GM18907 (cell line): Measurements from ENCODE around the gene SHD.
"Not testable (repeated sequence)": the region's sequence is repeated elsewhere in the genome, so short reads cannot be mapped to it uniquely, and the experiment has no call there.

Experiments
- ATAC-seq: cut with Tn5 transposase; IDR thresholded peaks from one replicate; pipeline ENCODE4 v1.9.1; 2021; ENCODE audit warnings: mild to moderate bottlenecking, moderate library complexity; ENCODE audit not compliant: unreplicated experiment

SHD gene

GRCh38 chr19:4267101-4267900 is 11.8 kb upstream of the SHD start:
- ATAC-seq = no peak

- no peak for ATAC-seq
These were observed 10.9 kb upstream of the SHD start for GRCh38 chr19:4267901-4268815.

GRCh38 chr19:4268816-4269430 is 10.1 kb upstream of the SHD start:
- ATAC-seq = no peak

- ATAC-seq = no peak
These were observed 6.2 kb upstream of the SHD start for GRCh38 chr19:4272894-4273293.

GRCh38 chr19:4274321-4274686 is 4.8 kb upstream of the SHD start:
- ATAC-seq = not testable (repeated sequence)

- no peak for ATAC-seq
These were observed 1.8 kb upstream of the SHD start for GRCh38 chr19:4277191-4277696.

GRCh38 chr19:4278010-4278409 is 1.1 kb upstream of the SHD start:
- ATAC-seq = no peak

GRCh38 chr19:4279267-4279529 is 132 bp downstream of the SHD start:
- no peak for ATAC-seq

- ATAC-seq = no peak
These were observed 710 bp downstream of the SHD start for GRCh38 chr19:4279530-4280422.

GRCh38 chr19:4284176-4284958 is 5.3 kb downstream of the SHD start:
- ATAC-seq = no peak

GRCh38 chr19:4284974-4285373 is 5.9 kb downstream of the SHD start:
- no peak for ATAC-seq

- ATAC-seq = not testable (repeated sequence)
These were observed 7.1 kb downstream of the SHD start for GRCh38 chr19:4286141-4286540.

- no peak for ATAC-seq
These were observed 9.2 kb downstream of the SHD start for GRCh38 chr19:4288091-4288777.

GRCh38 chr19:4291184-4291732 is 12.2 kb downstream of the SHD start:
- ATAC-seq = no peak

GRCh38 chr19:4292515-4292914 is 13.4 kb downstream of the SHD start:
- ATAC-seq = no peak

- ATAC-seq = no peak
These were observed 15.3 kb downstream of the SHD start for GRCh38 chr19:4294389-4294788.

- no peak for ATAC-seq
These were observed 17.1 kb downstream of the SHD start for GRCh38 chr19:4295972-4296771.
